Endothelial cell of umbilical vein (primary cell): ENCODE data around the gene LRRK2. TPM values are rescaled to one million over a fixed set of nuclear protein-coding genes. Genes with fewer than 3 reads are reported as not detected.

Experiments
- BruUV-seq: library from RNA; stranded (reverse); fragments of 400-500 nt; replicated peaks from 2 replicates; lab custom pipeline; 2021; lab: Mats Ljungman, UMichigan
- CTCF ChIA-PET: fragments of 300-600, 350-600 bp; sonication (Branson Sonifier 250); formaldehyde crosslinking; loops from one replicate; lab custom pipeline; 2021; ENCODE audit warnings: antibody characterized with exemption, inconsistent platforms; lab: Charles Lee
- POLR2A ChIA-PET: fragments of 300-600, 350-600 bp; sonication (Branson Sonifier 250); formaldehyde crosslinking; loops from one replicate; lab custom pipeline; 2021; ENCODE audit warnings: antibody characterized with exemption, inconsistent platforms; lab: Charles Lee
- DNase-seq: peaks from one replicate; pipeline ENCODE4 v3.0.0-alpha.2; 2011; ENCODE audit warnings: low read depth, low spot score
- FAIRE-seq: peaks from 2 replicates; lab custom pipeline; 2011; peaks lifted over from hg19 to GRCh38; lab: Jason Lieb, UNC
- H2AFZ ChIP-seq: 2 replicates; pipeline ENCODE4 v1.6.0; 2012; ENCODE audit warnings: low read depth, low read length, control low read depth, inconsistent platforms
- H3K27ac ChIP-seq: 2 replicates; pipeline ENCODE4 v1.5.1; 2011; ENCODE audit warnings: low read depth, mild to moderate bottlenecking, control low read depth, low read length, moderate library complexity; ENCODE audit not compliant: insufficient read depth
- H3K27me3 ChIP-seq, 2 experiments: 2 replicates each; pipeline versions ENCODE4 v1.6.0 to v1.6.1; 2011; ENCODE audit warnings: low read length in 2 of 2, mixed read lengths in 1 of 2; ENCODE audit not compliant: control insufficient read depth in 2 of 2, insufficient read depth in 2 of 2
- H3K36me3 ChIP-seq, 2 experiments: 2 replicates in 1 of 2; 3 replicates in 1 of 2; pipeline ENCODE4 v1.5.1; 2011; ENCODE audit warnings: low read length in 2 of 2, mild to moderate bottlenecking in 1 of 2, moderate library complexity in 1 of 2; ENCODE audit not compliant: control insufficient read depth in 2 of 2, insufficient read depth in 2 of 2; ENCODE audit errors: extremely low read depth in 1 of 2
- H3K4me1 ChIP-seq: 3 replicates; pipeline ENCODE4 v1.5.1; 2011; ENCODE audit warnings: mild to moderate bottlenecking, low read length; ENCODE audit not compliant: control insufficient read depth, insufficient read depth; ENCODE audit errors: extremely low read depth
- H3K4me2 ChIP-seq: 2 replicates; pipeline ENCODE4 v1.6.1; 2011; ENCODE audit warnings: low read length, control low read depth, mixed read lengths; ENCODE audit not compliant: insufficient read depth
- H3K4me3 ChIP-seq, 3 experiments: fragments of 200-600 bp in 1 of 3; sonication (generic), shearing (Covaris generic) in 1 of 3; replicated peaks in 1 of 3; 2 replicates each; pipeline ENCODE4 v1.5.1; 2011 to 2016; ENCODE audit warnings: control low read depth in 3 of 3, low read length in 3 of 3, mild to moderate bottlenecking in 2 of 3, inconsistent platforms in 1 of 3, low read depth in 1 of 3, moderate library complexity in 1 of 3; ENCODE audit not compliant: insufficient read depth in 1 of 3
- H3K79me2 ChIP-seq: 2 replicates; pipeline ENCODE4 v1.6.0; 2012; ENCODE audit warnings: low read length, inconsistent platforms; ENCODE audit not compliant: control insufficient read depth, insufficient read depth
- H3K9ac ChIP-seq: replicated peaks from 2 replicates; pipeline ENCODE3; 2011; ENCODE audit warnings: low read length, control low read depth; ENCODE audit not compliant: insufficient read depth; ENCODE audit errors: extremely low read depth
- H3K9me1 ChIP-seq: replicated peaks from 3 replicates; pipeline ENCODE4 v1.6.0; 2011; ENCODE audit warnings: mild to moderate bottlenecking, low read length; ENCODE audit not compliant: control insufficient read depth, insufficient read depth; ENCODE audit errors: extremely low read depth
- H3K9me3 ChIP-seq: replicated peaks from 2 replicates; pipeline ENCODE4 v1.5.1; 2012; ENCODE audit warnings: low read length, inconsistent platforms; ENCODE audit not compliant: control insufficient read depth, insufficient read depth
- H4K20me1 ChIP-seq: replicated peaks from 2 replicates; pipeline ENCODE3; 2011; ENCODE audit warnings: mild to moderate bottlenecking, low read length; ENCODE audit not compliant: control insufficient read depth, insufficient read depth; ENCODE audit errors: extremely low read depth
- EZH2 ChIP-seq: IDR thresholded peaks from 2 replicates; pipeline ENCODE4 v1.6.1; 2012; ENCODE audit warnings: borderline replicate concordance, low read depth, mild to moderate bottlenecking, moderate library complexity, low read length, inconsistent platforms; ENCODE audit not compliant: severe bottlenecking
- FOS ChIP-seq: IDR thresholded peaks from 2 replicates; pipeline ENCODE4 v1.6.1; 2011; ENCODE audit warnings: mild to moderate bottlenecking, low read length, moderate library complexity, borderline replicate concordance; ENCODE audit not compliant: insufficient read depth
- GATA2 ChIP-seq: IDR thresholded peaks from 2 replicates; pipeline ENCODE4 v1.7.0; 2011; ENCODE audit warnings: low read depth, mild to moderate bottlenecking, moderate library complexity, mixed read lengths, low read length; ENCODE audit not compliant: insufficient read length, insufficient read depth
- JUN ChIP-seq: IDR thresholded peaks from 2 replicates; pipeline ENCODE4 v1.6.1; 2011; ENCODE audit warnings: borderline replicate concordance, low read depth; ENCODE audit not compliant: insufficient read length, insufficient read depth
- MAX ChIP-seq: IDR thresholded peaks from 2 replicates; pipeline ENCODE4 v1.6.1; 2011; ENCODE audit not compliant: insufficient read depth, insufficient read length
- MYC ChIP-seq: IDR thresholded peaks from one replicate; pipeline ENCODE4 v1.6.1; 2011; ENCODE audit warnings: mild to moderate bottlenecking, low read depth, low read length
- POLR2A ChIP-seq: IDR thresholded peaks from 2 replicates; pipeline ENCODE4 v1.6.1; 2012; ENCODE audit warnings: low read depth, mild to moderate bottlenecking, control low read depth, low read length
- POLR2AphosphoS5 ChIP-seq: IDR thresholded peaks from 2 replicates; pipeline ENCODE4 v1.6.1; 2012; ENCODE audit warnings: low read depth, mild to moderate bottlenecking, control low read depth, low read length, moderate library complexity; ENCODE audit not compliant: insufficient read depth
- dilution Hi-C: fragments of 300-500 bp; cut with MboI; formaldehyde crosslinking; loops from one replicate; pipeline ENCODE4 v1.15.0; 2019; ENCODE audit warnings: low sequenced_read_pairs; ENCODE audit not compliant: extremely low pct_ligation_motif_present
- intact Hi-C: fragments of 100-400 bp; cut with micrococcal nuclease; formaldehyde crosslinking; loops from one replicate; pipeline ENCODE4 v1.10.0; 2022
- polyA plus RNA-seq, 4 experiments: library from polyadenylated mRNA; depleted of rRNA in 3 of 4; stranded (reverse) in 3 of 4; unstranded in 1 of 4; fragments of >200 nt; gene quantifications; 2 replicates each; pipeline versions ENCODE4 v1.2.1 to v1.2.3, GENCODE V29; 2011 to 2012; ENCODE audit warnings: missing spikeins in 1 of 4
- total RNA-seq: library from RNA; stranded (reverse); gene quantifications from 2 replicates; pipeline ENCODE4 v1.2.3, GENCODE V29; 2021
- TF ChIP-seq, protein P1 (sequence below), 2 donors: IDR thresholded peaks; 1 replicate in 1 of 2; 2 replicates in 1 of 2; pipeline ENCODE4 v1.5.1; 2011; ENCODE audit warnings: low read length in 2 of 2, mild to moderate bottlenecking in 2 of 2, moderate library complexity in 2 of 2, control low read depth in 1 of 2, inconsistent platforms in 1 of 2, low read depth in 1 of 2; ENCODE audit not compliant: insufficient read depth in 1 of 2; ENCODE audit errors: extremely low read depth in 1 of 2

Gene LRRK2
- total and polyA plus RNA-seq, 2 donors (not counting 3 experiments of a cell fraction or from before 2014, with no cell fraction given) = 0.26 to 2.2 TPM

DNA sequence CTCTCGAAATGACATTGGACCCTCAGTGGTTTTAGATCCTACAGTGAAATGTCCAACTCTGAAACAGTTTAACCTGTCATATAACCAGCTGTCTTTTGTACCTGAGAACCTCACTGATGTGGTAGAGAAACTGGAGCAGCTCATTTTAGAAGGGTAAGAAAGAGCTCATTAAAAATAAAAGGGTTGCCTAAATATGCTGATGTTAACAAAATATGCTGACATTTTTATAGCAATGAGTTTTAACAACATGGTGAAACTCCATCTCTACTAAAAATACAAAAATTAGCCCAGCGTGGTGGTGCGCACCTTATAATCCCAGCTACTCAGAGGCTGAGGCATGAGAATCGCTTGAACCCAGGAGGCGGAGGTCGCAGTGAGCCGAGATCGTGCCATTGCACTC, 73.5 kb downstream of the LRRK2 start:
- Histone ChIP-seq H3K4me2 (no peak overlapping the region), H3K9ac (no peak overlapping the region), H2AFZ (no peak overlapping the region), H3K27ac (no peak overlapping the region), H3K4me1 (no peaks in the 10 kb centered on the region), H3K79me2 (no peaks in the 10 kb centered on the region), H3K27me3 (no peaks in the 10 kb centered on the region), H3K4me3 (no peak overlapping the region), H3K9me1 (no peaks in the 10 kb centered on the region), H3K36me3 (no peaks in the 10 kb centered on the region), H3K9me3 (no peaks in the 10 kb centered on the region), H4K20me1 (no peaks in the 10 kb centered on the region)
- TF ChIP-seq FOS (no peak), POLR2AphosphoS5 (no peak), JUN (no peak), EZH2 (no peak), GATA2 (no peak), MAX (no peak), MYC (no peak), POLR2A (no peak)
- TF ChIP-seq, protein P1, sequence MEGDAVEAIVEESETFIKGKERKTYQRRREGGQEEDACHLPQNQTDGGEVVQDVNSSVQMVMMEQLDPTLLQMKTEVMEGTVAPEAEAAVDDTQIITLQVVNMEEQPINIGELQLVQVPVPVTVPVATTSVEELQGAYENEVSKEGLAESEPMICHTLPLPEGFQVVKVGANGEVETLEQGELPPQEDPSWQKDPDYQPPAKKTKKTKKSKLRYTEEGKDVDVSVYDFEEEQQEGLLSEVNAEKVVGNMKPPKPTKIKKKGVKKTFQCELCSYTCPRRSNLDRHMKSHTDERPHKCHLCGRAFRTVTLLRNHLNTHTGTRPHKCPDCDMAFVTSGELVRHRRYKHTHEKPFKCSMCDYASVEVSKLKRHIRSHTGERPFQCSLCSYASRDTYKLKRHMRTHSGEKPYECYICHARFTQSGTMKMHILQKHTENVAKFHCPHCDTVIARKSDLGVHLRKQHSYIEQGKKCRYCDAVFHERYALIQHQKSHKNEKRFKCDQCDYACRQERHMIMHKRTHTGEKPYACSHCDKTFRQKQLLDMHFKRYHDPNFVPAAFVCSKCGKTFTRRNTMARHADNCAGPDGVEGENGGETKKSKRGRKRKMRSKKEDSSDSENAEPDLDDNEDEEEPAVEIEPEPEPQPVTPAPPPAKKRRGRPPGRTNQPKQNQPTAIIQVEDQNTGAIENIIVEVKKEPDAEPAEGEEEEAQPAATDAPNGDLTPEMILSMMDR (IDR thresholded peaks at IDR 0.05; ENCODE audit: extremely low read depth in 1 of 2, insufficient read depth in 1 of 2, low read depth in 1 of 2, low read length in 2 of 2) = no peak
- no TSS peak for BruUV-seq
- dilution Hi-C loops (no loop called here), intact Hi-C loops (no loop called here)
- CTCF ChIA-PET = interaction anchor here (1.0 kb wide), 1 partner anchor 287 kb away, joined by 3 read pairs; no protein-coding TSS in a partner anchor
- POLR2A ChIA-PET = no interaction called here
- DNase-seq (no peak), FAIRE-seq (no peak)
